GM21619 (cell line): ENCODE data around the gene WDR48.

ENCODE experiments used
- ATAC-seq: cut with Tn5 transposase; IDR thresholded peaks from one replicate; pipeline ENCODE4 v1.9.1; 2021; ENCODE audit not compliant: unreplicated experiment

WDR48 gene

DNA sequence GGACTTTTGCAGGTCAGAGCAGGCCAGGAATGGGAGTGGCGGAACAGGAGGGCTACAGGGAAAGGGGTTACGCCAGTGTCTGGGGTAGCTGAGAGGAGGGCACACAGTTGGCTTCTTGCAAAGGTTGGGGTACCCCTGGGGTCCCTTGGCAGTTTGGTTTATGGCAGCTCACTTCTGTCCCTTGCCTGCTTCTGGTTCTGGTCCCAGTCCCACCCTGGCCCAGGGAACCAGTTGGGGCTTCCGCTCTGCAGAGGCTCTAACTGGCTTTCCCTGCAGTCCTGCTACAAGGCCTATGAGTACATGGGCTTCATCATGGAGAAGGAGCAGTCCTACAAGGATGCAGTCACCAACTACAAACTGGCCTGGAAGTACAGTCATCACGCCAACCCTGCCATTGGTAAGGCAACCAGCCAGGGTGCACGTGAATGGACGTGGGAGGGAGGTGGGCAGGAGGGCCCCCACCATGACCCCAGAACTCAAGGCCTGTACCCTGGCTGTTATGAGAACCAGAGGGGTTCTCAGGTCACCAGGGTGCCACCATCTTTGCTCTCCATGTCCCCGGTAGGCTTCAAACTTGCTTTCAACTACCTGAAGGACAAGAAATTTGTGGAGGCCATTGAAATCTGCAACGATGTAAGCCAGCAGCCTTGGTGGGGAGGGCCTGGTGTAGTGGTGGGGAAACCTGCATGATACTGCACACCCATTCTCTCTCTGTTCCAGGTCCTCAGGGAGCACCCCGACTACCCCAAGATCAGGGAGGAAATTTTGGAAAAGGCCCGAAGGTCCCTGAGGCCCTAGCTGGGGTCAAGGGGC, 86.4 kb downstream of the WDR48 start:
- no peak for ATAC-seq

GRCh38 chr3:39138804-39139415, 87.1 kb downstream of the WDR48 start:
- ATAC-seq = no peak

DNA sequence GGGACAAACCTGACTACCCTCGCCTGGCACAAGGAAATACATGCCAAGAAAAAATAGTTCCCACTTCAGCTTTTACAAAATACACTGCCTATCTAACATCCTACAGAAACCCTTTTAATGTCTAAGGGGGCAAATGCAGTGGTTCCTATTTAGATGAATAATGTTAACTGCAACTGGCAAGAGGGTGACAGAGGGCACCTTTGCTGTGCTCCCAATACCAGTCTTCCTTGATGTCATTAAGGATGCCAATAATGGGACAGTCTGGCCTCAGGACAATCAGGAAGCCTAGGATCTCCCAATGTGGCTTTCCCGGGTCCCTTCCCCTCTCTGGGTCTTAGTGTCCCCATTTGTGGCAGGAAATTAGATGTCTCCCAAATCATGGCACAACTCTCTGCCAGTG, 87.6 kb downstream of the WDR48 start:
- no peak for ATAC-seq

GRCh38 chr3:39140341-39140971, 88.6 kb downstream of the WDR48 start:
- ATAC-seq = no peak

DNA sequence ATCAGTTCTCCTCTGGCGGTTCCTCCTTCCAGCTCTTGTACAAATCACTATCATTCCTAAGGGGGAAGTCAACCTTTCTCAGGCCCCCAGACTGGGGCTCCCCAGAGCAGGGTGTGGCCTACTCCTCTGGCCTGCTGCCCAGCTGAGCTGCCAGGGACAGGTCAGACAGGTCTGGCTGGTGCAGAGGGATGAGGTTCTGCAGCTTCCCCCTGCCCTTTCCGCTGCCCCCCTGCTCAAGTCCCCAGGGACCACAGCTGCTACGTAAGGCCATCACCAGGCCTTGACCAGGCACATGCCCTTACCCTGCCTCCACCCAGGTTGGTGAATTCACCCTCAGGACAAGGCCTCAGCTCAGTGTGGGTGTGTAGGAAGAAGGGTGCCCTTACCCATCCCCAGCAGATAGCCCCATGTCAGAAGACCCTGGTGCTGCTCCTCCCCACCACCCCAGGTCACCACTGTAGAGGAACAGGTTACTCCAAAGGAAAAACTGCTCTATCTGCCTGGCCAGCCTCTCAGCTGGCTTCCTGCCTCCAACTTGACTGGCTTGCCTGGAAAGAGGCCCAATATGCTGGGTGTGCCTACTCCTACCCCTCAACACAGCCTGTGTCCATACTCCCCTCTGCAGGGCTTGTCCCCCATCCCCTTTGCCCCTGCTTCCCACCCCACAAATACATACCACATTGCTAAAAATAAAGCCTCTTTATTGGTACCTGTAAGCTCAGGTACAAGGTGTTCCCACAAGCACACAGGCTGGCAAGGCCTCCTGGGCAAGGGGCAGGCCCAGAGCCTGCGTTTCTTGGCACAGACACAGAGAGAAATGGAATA, 89.6 kb downstream of the WDR48 start:
- ATAC-seq = no peak

GRCh38 chr3:39142067-39142466, 90.3 kb downstream of the WDR48 start:
- ATAC-seq = no peak

DNA sequence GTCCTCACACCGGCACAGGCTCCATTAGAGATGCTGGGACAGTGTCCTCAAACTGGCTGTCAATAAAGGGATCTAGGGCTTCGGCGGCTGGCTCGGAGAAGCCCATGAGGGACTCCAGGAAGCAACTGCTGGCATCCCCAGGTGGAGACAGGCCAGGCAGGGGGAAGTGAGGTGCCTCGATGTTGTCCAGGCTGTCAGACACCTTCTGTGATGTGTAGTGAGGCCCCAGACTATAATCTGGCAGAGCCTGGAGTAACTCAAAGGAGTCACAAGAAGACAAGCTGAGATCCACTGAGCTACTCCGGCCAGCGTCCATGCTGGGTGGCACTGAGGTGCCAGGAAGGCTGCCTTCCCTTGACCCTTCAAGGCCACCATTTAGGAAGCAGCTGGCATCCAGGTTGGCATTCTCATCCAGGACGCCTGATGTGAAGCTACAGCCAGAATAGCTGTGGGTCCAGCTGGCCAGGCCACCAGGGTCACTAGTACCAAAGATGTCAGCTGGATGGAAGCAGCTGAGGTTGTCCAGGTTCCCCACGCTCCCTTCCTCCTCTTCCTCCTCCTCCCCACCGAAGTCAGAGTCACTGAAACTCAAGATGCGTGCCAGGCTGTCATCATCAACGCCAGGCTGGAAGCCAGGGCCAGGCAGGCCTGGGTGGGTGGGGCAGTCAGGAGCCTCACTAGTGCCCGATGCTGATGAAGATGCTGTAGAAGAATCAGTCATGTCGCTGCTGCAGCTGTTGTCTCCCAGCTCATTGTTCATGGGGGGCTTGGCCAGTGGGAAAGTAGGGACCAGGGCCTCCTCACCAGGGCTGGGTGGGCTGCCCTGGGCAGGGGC, 91.5 kb downstream of the WDR48 start:
- ATAC-seq = no peak

DNA sequence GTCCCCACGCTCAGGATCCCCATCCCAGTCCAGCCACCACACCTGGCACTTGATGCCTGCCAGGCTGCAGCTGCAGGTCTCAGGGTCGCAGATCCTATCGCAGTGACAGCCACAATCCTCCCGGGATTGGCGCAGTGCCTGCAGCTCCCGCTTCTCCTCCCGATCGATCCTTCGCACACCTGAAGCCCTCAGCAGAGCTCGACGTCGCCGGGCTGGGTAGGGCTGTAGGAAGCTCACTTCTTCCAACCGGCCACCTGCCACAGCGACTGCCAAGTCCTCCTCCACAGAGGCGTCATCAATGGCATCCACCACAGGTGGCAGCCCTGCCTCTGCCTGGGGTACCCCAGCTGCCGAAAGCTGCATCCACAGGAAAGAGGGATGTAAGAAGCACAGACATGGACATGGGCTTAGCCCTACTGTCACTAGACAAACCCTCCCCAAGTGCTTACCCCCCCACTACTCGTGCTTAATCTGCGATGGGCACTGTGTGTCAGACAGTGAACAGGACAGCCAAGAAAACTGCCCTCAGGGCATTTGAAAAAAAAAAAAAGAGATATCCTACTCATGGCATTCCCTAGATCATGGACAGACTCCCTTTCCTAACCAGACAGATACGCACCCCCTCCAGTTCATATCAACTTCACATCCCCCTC, 92.4 kb downstream of the WDR48 start:
- ATAC-seq = no peak

DNA sequence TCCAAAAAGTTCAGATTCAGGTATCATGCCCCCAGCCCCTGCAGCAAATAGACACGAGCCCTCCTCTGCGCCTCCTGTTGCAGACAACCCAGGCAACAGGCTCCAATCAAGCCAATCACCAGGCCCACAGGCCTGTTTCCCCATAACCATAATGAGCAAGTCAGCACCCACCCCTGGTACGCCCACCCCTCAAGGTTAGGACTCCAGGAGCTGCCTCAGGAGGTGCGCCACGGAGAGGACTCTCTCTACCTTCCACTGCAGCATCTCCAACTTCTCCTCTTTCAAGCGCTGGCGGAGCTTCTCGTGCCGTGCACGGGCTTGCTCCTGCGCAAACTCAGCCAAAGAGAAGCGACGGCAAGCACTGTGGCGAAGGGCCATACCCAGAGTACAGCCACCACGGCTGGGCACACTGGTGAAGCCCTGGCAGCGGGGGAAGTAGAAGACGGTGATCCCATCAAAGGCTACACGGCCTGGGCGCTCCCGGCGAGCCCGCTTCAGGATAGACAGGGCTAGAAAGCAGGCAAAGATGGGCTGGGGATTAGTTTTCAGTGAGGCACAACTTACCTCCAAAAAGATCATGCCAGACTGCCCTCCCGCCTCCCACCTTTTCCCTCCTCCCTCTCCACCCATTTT, 93.0 kb downstream of the WDR48 start:
- ATAC-seq = no peak

- no peak for ATAC-seq
Observed at GRCh38 chr3:39146083-39146501, 94.3 kb downstream of the WDR48 start.
